ENCODE measurements around the gene PLA2G6.
"Not testable (repeated sequence)": the region's sequence is repeated elsewhere in the genome, so short reads cannot be mapped to it uniquely, and the experiment has no call there.

Gene PLA2G6

GRCh38 chr22:38191055-38191454 lies 9.4 kb upstream of the PLA2G6 start:
- FAIRE-seq: no peak

GRCh38 chr22:38190581-38190980 lies 9.0 kb upstream of the PLA2G6 start:
- FAIRE-seq: no peak

DNA sequence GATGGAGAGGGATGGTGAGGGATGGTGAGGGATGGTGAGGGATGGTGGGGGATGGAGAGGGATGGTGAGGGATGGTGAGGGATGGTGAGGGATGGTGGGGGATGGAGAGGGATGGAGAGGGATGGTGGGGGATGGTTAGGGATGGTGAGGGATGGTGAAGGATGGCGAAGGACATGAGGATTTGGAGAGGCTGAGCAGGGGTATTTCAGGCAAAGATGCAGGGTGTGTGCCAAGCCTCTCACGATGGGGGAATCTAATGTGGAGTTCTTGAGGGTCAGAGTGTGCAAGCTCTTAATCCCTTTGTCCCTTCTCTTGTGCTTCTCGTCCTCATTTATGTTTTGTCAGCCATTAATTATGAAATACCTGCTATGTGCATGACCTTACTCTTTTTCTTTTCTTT lies 7.5 kb upstream of the PLA2G6 start:
- no peak for FAIRE-seq

DNA sequence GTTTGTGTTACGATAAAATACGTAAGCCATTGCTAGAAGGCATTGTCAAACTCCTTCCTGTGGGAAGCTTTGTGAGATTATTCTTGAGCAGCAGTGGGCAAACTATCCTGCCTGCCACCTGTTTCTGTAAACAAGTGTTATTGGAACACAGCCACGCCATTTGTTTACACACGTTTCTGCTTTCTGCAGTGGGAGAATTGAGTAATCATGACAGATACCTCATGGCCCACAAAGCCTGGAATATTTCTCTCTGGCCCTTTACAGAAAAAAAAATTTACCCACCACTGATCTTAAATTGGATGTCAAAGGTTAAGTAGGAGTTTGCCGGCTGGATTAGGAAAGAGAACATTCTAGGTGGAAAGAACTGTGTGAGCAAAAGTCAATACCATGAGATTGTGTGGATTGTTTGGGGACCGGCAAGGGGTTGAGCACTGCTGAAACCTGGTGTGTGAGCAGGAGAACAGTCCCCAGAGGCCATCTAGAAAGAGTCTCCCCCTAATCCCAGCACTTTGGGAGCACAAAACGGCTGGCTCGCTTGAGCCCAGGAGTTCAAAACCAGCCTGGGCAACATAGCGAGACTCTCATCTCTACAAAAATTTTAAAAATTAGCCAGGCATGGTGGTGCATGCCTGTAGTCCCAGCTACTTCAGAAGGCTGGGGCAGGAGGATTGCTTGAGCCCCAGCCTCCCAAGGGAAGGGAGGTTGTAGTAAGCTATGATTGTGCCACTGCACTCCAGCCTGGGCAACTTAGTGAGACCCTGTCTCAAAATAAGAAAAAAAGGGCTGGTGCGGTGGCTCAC lies 6.0 kb upstream of the PLA2G6 start:
- FAIRE-seq: no peak

GRCh38 chr22:38186429-38186828 lies 4.8 kb upstream of the PLA2G6 start:
- FAIRE-seq: peak; percentile 48

DNA sequence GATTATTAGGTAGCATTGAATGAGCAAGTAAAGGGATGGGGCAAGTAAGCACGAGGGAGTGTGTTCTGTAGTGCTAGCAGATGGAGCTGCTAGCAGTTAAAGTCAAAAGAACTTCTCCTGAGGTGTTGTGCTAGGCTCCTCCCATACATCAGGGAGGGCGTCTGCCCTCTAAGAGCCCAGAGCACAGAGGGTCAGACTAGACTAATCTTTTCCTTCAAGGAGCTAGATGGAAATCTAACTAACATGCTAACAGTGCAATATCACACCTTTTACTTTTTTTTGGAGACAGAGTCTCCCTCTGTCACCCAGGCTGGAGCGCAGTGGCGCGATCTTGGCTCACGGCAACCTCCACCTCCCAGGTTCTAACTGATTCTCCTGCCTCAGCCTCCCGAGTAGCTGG lies 3.2 kb upstream of the PLA2G6 start:
- FAIRE-seq: no peak

DNA sequence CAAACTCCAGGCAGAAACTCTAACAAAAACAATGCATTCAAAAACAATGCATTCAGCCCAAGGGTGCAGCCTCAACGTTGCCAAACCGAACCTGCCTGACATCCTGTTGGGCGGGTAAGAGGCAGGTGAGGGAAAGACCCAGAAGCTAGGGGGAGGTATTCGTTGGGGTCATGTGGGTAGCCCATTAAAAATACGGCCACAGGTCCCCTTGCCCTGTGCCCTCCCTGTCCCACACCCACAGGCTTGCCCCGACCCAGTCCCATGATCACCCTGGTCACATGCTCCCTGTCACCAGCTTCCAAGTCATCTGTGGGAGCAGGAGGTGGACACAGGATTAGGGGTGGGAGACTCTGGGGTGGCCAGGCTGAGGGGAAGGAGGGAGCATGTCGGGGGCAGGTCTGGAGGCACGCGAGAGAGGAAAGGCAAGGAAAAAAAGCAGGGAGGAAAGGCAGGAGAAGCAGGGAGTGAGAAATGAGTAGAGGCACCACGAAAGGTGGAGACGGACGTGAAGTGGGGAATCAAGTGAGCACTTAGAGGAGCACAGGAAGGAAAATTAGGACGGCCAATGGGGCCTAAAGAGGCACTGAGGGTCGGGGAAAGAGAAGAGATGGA lies 683 bp downstream of the PLA2G6 start:
- no peak for FAIRE-seq

- not testable (repeated sequence) for FAIRE-seq
Observed at GRCh38 chr22:38178605-38178937, 3.1 kb downstream of the PLA2G6 start.

- no peak for FAIRE-seq
Observed at GRCh38 chr22:38177926-38178604, 3.6 kb downstream of the PLA2G6 start.

GRCh38 chr22:38177571-38177925 lies 4.1 kb downstream of the PLA2G6 start:
- FAIRE-seq: not testable (repeated sequence)

- no peak for FAIRE-seq
Observed at GRCh38 chr22:38177044-38177443, 4.6 kb downstream of the PLA2G6 start.

GRCh38 chr22:38176170-38176741 lies 5.4 kb downstream of the PLA2G6 start:
- FAIRE-seq: no peak

DNA sequence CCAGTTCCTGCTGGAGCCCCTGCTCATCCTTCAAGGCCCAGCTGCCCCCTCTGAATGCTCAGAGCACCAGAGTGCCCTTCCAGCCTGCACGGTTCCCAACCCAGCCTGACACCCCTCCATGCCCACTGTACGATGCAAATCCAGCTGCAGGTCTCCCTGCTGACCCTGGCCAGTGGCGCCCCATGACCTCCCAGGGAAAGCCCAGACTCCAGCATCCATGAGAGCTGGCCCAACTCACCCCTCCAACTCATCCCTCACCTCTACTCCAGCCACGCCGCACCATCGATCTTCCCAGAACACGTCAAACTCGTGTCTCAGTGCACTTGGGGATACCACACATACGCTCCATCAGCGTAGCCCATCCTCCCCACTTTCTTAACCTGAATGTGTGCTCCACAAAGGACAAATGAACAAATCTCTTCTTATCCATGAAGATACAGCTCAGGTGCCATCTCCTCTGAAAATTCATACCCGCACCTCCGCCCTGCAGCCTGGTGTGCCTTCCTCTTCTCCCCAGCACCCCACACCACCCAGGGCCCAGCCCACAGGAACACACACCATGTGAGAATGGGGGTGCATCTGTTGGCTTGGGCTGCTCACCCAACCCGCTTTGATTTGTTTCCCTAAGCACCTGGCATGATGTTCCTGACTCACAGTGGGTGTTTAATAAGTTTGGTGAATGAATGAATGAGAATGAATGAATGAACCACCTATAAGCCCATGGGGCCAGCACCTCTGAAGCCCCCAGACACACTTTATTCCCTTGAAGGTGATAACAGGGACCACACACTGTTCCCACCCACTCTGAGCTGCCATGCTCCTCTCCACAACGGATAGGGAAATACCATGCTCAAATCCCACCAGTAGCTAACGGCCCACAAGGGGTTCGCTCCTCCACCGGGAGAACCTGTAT lies 6.2 kb downstream of the PLA2G6 start:
- FAIRE-seq: no peak

- FAIRE-seq: no peak
Observed at GRCh38 chr22:38174626-38175025, 7.0 kb downstream of the PLA2G6 start.

- no peak for FAIRE-seq
Observed at GRCh38 chr22:38173641-38173906, 8.1 kb downstream of the PLA2G6 start.

DNA sequence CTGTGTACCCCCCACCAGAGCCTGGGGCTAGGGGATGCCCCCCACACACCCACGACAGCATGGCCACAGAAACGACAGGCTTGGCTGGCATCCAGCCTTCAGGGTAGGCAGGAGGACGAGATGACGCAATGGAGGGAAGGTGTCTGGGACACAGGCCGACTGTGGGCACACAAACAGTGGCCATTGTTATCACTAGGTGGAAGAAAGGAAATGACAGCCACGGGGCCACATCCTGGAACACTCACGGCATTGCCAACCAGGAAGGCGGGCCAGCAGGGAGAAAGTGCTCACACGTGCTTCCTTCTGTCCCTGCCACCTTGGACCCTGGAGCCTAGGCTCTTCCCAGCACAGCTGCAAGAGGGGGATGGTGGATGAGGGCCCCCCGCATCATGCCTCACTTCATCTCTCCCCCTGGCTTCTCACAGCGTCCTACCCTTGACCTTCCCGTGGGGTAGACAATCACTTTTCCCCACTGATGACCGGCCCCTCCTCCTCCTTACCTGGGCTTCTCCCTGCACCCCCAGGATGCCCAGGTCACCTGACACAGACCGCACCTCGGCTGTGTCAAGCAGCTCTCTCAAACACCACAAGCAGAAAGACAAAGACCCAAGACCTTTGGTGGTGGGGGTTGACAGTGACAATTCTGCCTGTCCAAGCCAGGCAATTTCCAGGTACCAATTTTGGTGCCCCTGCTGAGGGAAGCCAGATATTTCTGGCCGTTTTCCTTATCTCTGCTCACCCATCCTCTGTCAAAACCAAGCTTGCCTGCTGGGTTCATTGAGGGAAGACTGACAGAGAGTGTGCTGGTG lies 8.6 kb downstream of the PLA2G6 start:
- no peak for FAIRE-seq

DNA sequence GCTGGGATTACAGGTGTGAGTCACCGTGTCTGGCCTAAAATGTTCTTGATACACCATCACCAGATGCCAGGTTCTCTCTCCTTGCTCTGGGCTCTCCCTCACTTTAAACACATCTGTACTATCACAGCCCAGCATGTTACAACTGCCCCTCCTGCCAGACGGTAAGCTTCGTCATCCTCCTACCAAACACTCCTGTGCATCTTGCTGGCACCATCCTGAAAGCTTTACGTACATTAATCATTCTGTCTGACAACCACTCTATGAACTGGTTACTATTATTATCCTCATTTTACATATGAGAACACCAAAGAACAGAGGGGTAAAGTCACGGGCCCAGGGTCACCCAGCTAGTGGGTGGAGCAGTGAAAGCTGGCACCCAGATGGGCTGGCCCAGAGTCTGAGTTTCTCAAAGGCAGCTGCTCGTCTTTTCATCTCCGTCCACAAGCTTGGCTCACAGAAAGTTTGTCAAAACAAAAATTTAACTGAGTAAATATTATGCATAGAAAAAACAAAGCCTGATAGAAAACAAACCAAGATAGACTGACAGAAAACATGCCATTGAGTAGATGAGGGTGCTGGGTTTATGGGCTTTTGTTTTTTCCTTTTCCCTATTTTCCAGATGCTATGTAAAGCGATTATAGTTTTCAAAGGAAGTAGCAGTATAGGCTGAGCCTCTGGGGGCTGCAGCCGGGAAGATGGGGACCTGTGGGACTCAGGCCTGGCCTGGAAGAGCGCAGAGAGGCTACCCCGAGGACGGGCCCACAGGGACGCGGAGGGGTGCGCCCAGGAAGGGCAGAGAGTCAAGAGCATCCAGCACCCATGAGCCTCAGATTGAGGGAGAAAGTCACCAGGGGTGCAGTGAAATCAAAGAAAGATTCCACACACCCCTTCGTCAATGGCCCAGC lies 9.5 kb downstream of the PLA2G6 start:
- no peak for FAIRE-seq

GRCh38 chr22:38170469-38170868 lies 11.2 kb downstream of the PLA2G6 start:
- no peak for FAIRE-seq

- FAIRE-seq: no peak
Observed at GRCh38 chr22:38169116-38169515, 12.5 kb downstream of the PLA2G6 start.

DNA sequence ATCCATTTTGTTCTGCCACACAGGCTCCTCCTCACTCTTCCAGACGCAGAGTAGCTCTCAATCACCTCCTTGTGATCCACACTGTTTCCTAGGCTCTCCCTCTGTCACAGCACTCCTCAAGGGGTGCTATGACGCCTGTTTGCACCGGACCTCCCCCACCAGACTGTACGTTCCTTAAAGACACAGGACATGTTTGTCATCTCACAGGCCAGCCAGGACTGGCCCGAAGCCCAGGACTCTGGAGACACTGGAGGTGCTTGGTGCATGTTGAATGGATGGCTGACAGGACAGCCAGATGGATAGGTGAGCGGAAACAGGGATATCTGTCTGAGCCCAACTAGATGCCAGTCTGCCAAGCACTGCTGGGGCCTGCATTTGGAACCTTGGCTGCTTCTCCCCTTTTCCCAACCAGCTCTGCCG lies 13.6 kb downstream of the PLA2G6 start:
- FAIRE-seq: no peak

All from endometrium (tissue), 2 donors.